Spinal cord (tissue), 10 donors: ENCODE results near the gene DNAH2. TPM values are rescaled to one million over a fixed set of nuclear protein-coding genes. Genes with fewer than 3 reads are reported as not detected.

ENCODE experiments used
- DNase-seq, 6 donors: peaks; one replicate each; pipeline versions ENCODE4 v3.0.0 to v3.0.0-alpha.2; 2013 to 2015; ENCODE audit warnings: low spot score in 6 of 6, low read depth in 4 of 6
- H3K27ac ChIP-seq: one replicate; pipeline ENCODE4 v1.5.1; 2013; ENCODE audit warnings: low read depth, low read length, control low read depth
- H3K27me3 ChIP-seq: one replicate; pipeline ENCODE4 v1.6.1; 2013; ENCODE audit warnings: low read length; ENCODE audit not compliant: control insufficient read depth, insufficient read depth
- H3K36me3 ChIP-seq: one replicate; pipeline ENCODE4 v1.6.1; 2013; ENCODE audit warnings: low read length; ENCODE audit not compliant: control insufficient read depth, insufficient read depth
- H3K4me1 ChIP-seq: one replicate; pipeline ENCODE4 v1.6.1; 2013; ENCODE audit warnings: low read length; ENCODE audit not compliant: control insufficient read depth, insufficient read depth
- H3K4me3 ChIP-seq: one replicate; pipeline ENCODE4 v1.5.1; 2013; ENCODE audit warnings: low read depth, low read length, control low read depth
- H3K9me3 ChIP-seq: one replicate; pipeline ENCODE4 v1.6.1; 2013; ENCODE audit warnings: low read length; ENCODE audit not compliant: control insufficient read depth, insufficient read depth
- WGBS: methylation state at CpG from one replicate; pipeline ENCODE4 v1.1.5; 2013; ENCODE audit warnings: missing lambda C conversion rate; ENCODE audit not compliant: insufficient coverage; 5-methylcytosine and 5-hydroxymethylcytosine counted together
- polyA plus RNA-seq, 2 donors: library from polyadenylated mRNA; unstranded; fragments of 120-200 nt; gene quantifications; one replicate each; pipeline ENCODE4 v1.2.1, GENCODE V29; 2013; ENCODE audit not compliant: insufficient read length in 2 of 2
- total RNA-seq, 2 donors: library from RNA; depleted of rRNA in 1 of 2; stranded (reverse); fragments of 120-200 nt in 1 of 2; fragments of >200 nt in 1 of 2; gene quantifications; one replicate each; pipeline versions ENCODE4 v1.2.3 to v1.2.4, GENCODE V29; 2013 to 2014
- donor health status: healthy.

The DNAH2 gene
- total and polyA plus RNA-seq, 4 donors, result 1.3 to 3.2 (median 2.9) TPM

DNA sequence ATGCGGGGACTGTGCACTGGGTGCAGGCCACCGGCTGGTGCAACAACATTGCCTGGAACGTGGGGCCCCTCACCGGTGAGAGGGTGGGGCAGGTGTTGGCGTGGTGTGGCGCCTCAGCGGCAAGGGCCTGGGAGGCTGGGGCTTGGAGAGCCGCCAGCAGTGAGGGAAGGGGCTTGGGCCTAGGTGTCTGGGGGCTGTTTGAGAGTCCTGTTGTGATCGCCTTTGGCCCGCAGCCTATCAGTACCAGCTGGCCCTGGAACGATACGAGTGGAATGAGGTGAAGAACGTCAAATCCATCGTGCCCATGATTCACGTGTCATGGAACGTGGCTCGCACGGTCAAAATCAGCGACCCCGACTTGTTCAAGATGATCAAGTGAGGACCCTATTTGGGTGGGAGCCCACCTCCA, 134.7 kb downstream of the DNAH2 start:
- Histone ChIP-seq H3K4me1 (peaks cover 42% of the 10 kb centered on the region), H3K27ac (peak overlapping the region; percentile 33), H3K27me3 (no peaks in the 10 kb centered on the region), H3K36me3 (peaks cover 93% of the 10 kb centered on the region), H3K4me3 (no peak overlapping the region), H3K9me3 (no peaks in the 10 kb centered on the region)
- WGBS, result 71% methylated on average over 20 of the region's 20 CpGs
- DNase-seq, result no peak

GRCh38 chr17:7852919-7853690, 135.6 kb downstream of the DNAH2 start:
- DNase-seq, result no peak
- peaks cover 45% of the 10 kb centered on the region for H3K4me1 ChIP-seq
- H3K4me3 ChIP-seq, result no peak overlapping the region
- H3K9me3 ChIP-seq, result no peaks in the 10 kb centered on the region
- WGBS, result 71% methylated on average over 42 of the region's 51 CpGs
- H3K27ac ChIP-seq, result no peak overlapping the region
- no peaks in the 10 kb centered on the region for H3K27me3 ChIP-seq
- H3K36me3 ChIP-seq, result peaks cover 86% of the 10 kb centered on the region

GRCh38 chr17:7853691-7854038, 136.1 kb downstream of the DNAH2 start:
- Histone ChIP-seq H3K4me3 (no peak overlapping the region), H3K27ac (no peak overlapping the region), H3K4me1 (peaks cover 51% of the 10 kb centered on the region), H3K27me3 (no peaks in the 10 kb centered on the region), H3K36me3 (peaks cover 85% of the 10 kb centered on the region), H3K9me3 (no peaks in the 10 kb centered on the region)
- WGBS, result 83% methylated on average over 1 of the region's 21 CpGs
- DNase-seq, result no peak

- peaks cover 80% of the 10 kb centered on the region for H3K36me3 ChIP-seq
- WGBS, result no CpG with 5 or more reads among the region's 31 CpGs
- H3K27ac ChIP-seq, result no peak overlapping the region
- H3K4me3 ChIP-seq, result no peak overlapping the region
- DNase-seq, result no peak
- no peaks in the 10 kb centered on the region for H3K9me3 ChIP-seq
- H3K4me1 ChIP-seq, result peaks cover 56% of the 10 kb centered on the region
- no peaks in the 10 kb centered on the region for H3K27me3 ChIP-seq
Observed at GRCh38 chr17:7854078-7854777, 136.7 kb downstream of the DNAH2 start.

- H3K27me3 ChIP-seq, result no peaks in the 10 kb centered on the region
- H3K9me3 ChIP-seq, result no peaks in the 10 kb centered on the region
- 41% methylated on average over 45 of the region's 57 CpGs for WGBS
- DNase-seq, result no peak
- H3K27ac ChIP-seq, result peak within 1 kb of the TSS; percentile 100
- H3K4me1 ChIP-seq, result peaks cover 60% of the 10 kb centered on the region
- peaks cover 75% of the 10 kb centered on the region for H3K36me3 ChIP-seq
- H3K4me3 ChIP-seq, result peak within 1 kb of the TSS; percentile 92
Observed at GRCh38 chr17:7854851-7855659, 137.5 kb downstream of the DNAH2 start, which contains the start of gene TMEM88. TSS of gene TMEM88 (plus strand) at chr17:7855066. CDS start at chr17:7855075, 9 bp downstream.

DNA sequence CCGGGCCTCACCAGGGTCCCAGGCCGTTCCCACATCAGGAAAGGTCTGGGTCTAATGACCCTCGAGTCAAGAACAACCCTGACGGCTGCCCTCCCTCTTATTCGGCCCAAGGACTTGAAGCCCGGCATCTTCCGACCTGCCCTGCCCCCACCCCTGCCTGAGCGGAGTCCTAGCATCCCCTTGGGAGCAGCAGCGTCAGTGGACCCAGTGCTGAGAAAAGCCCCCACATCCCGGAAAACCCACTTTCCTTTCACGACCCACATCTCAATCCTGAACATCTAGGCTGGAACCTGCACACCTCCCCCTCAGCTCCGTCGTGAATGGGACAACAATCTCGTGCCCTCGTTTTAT, 138.1 kb downstream of the DNAH2 start:
- Histone ChIP-seq H3K36me3 (peaks cover 71% of the 10 kb centered on the region), H3K27me3 (no peaks in the 10 kb centered on the region), H3K4me3 (peak overlapping the region; percentile 92), H3K4me1 (peaks cover 60% of the 10 kb centered on the region), H3K9me3 (no peaks in the 10 kb centered on the region), H3K27ac (peak overlapping the region; percentile 100)
- 19% methylated on average over 10 of the region's 15 CpGs for WGBS
- peak in 2 of 6 donors; percentile 21 to 43 for DNase-seq

DNA sequence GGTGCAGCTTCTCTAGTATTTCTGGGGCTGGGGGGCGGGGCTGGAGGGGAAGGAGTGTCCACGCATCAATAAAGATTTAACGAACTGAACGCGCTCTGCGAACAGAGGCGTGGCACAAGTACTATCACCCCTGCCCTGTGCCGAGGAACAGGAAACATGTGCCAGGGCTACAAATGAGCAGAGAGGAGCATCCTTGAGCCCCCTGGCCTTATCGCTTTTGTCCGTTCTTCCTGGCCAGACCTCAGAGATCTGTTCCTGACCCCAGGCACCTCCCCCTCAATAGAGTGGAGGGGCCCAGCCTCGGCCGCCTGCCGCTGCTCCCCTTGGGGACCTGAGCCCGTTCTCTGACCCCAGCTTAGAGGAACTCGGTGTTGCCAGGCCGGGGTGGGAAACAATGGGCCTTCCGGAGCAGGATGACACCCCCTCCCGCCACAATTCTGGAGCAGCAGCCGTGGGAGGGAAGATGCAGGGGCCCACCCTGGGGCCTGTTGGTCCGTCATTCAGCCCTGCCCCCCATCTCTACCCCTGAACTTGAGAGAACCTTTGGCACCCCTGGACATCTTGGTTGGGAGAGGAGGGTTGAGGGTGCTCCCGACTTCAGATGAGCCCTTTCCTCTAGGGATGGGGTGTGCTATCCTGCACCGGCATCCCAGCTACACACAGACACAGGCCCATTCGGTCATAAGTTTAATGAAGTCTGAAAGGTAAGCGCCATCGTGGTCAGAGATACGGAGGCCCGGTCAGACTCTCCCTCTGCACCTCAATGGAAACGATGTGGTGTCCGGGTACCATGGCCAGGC, 138.7 kb downstream of the DNAH2 start:
- Histone ChIP-seq H3K27me3 (no peaks in the 10 kb centered on the region), H3K27ac (peak overlapping the region; percentile 100), H3K4me1 (peaks cover 58% of the 10 kb centered on the region), H3K4me3 (peak overlapping the region; percentile 92), H3K9me3 (no peaks in the 10 kb centered on the region), H3K36me3 (peaks cover 69% of the 10 kb centered on the region)
- WGBS, result 15% methylated on average over 23 of the region's 29 CpGs
- DNase-seq, result peak in 2 of 6 donors; percentile 27 to 49

DNA sequence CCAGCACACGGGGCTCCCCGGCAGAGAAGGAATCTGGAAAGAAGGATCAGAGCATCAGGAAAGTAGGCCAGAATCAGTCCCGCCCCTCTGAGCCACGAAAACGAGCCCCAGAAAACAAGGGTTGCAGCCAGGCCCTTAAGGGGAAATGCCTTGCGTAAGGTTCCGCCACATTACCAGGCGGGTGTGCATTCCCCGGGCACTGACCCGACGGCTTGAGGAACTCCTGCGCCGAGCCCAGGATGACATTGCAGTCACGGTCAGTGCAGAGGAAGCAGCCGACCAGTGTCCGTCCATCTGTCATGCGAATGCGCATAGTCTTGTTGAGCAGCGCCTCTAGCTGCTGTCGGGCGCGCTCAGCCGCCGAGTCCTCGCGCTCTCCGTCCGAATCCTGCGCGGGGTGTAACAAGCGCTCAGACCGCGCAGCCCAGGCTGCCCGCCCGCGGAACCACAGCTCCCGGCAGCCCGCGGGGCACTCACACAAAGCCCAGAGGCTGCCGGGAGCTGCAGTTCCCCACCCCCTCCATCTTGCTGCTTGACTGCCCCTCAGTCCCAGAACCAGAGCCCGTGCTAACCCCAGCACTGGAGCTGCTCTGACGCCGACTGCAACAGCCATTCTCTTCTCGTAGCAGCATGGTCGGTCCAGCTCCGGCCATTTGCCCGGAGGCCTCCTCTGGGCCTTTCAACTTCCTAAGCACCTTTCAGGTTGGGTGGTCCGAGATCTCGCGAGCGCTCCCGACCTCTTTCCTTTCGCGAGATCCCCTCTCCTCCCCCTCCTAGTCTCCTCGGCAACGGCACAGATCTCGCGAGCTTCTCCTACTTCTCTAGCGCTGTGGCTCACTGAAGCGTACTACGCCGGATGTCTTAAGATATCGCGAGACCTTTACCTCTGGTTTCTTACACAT, 139.5 kb downstream of the DNAH2 start, which contains the start of gene NAA38:
Gene NAA38 (minus strand): TSS at position 749 of the 902 bp plus-strand sequence. CDS start 96 bp downstream, at position 653.
- WGBS, result under 1% methylated on average over 64 of the region's 64 CpGs
- DNase-seq, result peak; percentile 99 to 100 (median 100)
- H3K4me1 ChIP-seq, result peaks cover 50% of the 10 kb centered on the region

More for the DNA sequence above, 139.5 kb downstream of the DNAH2 start, which contains the start of gene NAA38:
- peak within 1 kb of the TSS; percentile 100 for H3K27ac ChIP-seq
- peaks cover 60% of the 10 kb centered on the region for H3K36me3 ChIP-seq
- H3K4me3 ChIP-seq, result peak within 1 kb of the TSS; percentile 92
- no peaks in the 10 kb centered on the region for H3K9me3 ChIP-seq
- no peaks in the 10 kb centered on the region for H3K27me3 ChIP-seq
